ENCODE data around the gene ELAVL1.

GRCh38 chr19:7995810-7996158 is 9.7 kb downstream of the ELAVL1 start:
- TF ChIP-seq POLR2AphosphoS5 (IDR thresholded peaks at IDR 0.05; ENCODE audit: low read depth, low read length): no peak
- TF ChIP-seq POLR2A (IDR thresholded peaks at IDR 0.05; ENCODE audit: low read depth, low read length): no peak
- no peak for TF ChIP-seq SPI1 (IDR thresholded peaks at IDR 0.05; ENCODE audit: low read depth, low read length)
- TF ChIP-seq TAF1 (IDR thresholded peaks at IDR 0.05; ENCODE audit: low read depth, low read length): no peak

Measured in GM12891 (cell line).